ENCODE results near the gene WDR82.

GRCh38 chr3:52226229-52226817 lies 52.1 kb downstream of the WDR82 start:
- TF ChIP-seq CTCF (conservative IDR thresholded peaks at IDR 0.05 in 1 of 2, IDR thresholded peaks at IDR 0.05 in 1 of 2; ENCODE audit: low read depth in 1 of 2, low read length in 2 of 2) (no peak), EZH2 (IDR thresholded peaks at IDR 0.05; ENCODE audit: low read length, missing control alignments) (no peak)

Data from fibroblast of lung (primary cell).